ENCODE results near the gene MTG2. TPM values are rescaled to one million over a fixed set of nuclear protein-coding genes. Genes with fewer than 3 reads are reported as not detected.
A peak's percentile ranks its signal among the peaks of the same experiment; 100 is the strongest.
"Not testable (repeated sequence)": the region's sequence is repeated elsewhere in the genome, so short reads cannot be mapped to it uniquely, and the experiment has no call there.

The MTG2 gene
- total and polyA plus RNA-seq, 2 of the 8 experiments (the other 6 are each of a cell fraction or from before 2014, with no cell fraction given): 14.4 to 22.8 TPM

DNA sequence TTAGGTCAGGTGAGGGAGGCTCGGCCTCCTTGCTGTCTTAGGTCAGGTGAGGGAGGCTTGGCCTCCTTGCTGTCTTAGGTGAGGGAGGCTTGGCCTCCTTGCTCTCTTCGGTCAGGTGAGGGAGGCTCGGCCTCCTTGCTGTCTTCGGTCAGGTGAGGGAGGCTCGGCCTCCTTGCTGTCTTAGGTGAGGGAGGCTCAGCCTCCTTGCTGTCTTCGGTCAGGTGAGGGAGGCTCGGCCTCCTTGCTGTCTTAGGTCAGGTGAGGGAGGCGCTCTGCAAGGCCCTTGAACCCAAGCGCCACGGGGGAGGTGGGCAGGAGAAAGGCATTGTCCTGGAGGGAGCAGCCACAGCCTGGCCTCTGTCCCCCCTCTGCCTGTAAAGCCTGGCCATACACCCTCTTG, 34.4 kb upstream of the MTG2 start:
- CTCF ChIA-PET (ENCODE audit: partially characterized antibody); H2BK12ac ChIP-seq (ENCODE audit: low read depth, low read length); H4K91ac ChIP-seq (replicated peaks; ENCODE audit: insufficient read length, low read length); H3K14ac ChIP-seq (ENCODE audit: insufficient read length); H3K4me3 ChIP-seq (ENCODE audit: extremely low read depth in 1 of 4, insufficient read depth in 2 of 4, low read depth in 3 of 4, low read length in 4 of 4); H3K4me2 ChIP-seq (ENCODE audit: insufficient read depth in 1 of 2, low read depth in 2 of 2, low read length in 2 of 2); H2BK5ac ChIP-seq (ENCODE audit: low read depth, low read length); DNase-seq (ENCODE audit: low read depth in 1 of 2, low spot score in 2 of 2); H3K27ac ChIP-seq (ENCODE audit: low read depth, low read length); H2BK15ac ChIP-seq (ENCODE audit: low read length); H3K18ac ChIP-seq (ENCODE audit: extremely low read depth, low read length); H3K23me2 ChIP-seq (ENCODE audit: low read depth, low read length); FAIRE-seq; H4K8ac ChIP-seq (ENCODE audit: extremely low read depth, insufficient read depth, low read length); H3K9ac ChIP-seq (replicated peaks in 1 of 4; ENCODE audit: extremely low read depth in 1 of 4, low read depth in 3 of 4, low read length in 3 of 4); H2BK120ac ChIP-seq (replicated peaks; ENCODE audit: low read depth, low read length); H3K27me3 ChIP-seq (replicated peaks in 1 of 4; ENCODE audit: control insufficient read depth in 3 of 4, extremely low read depth in 1 of 4, insufficient read depth in 3 of 4, low read length in 3 of 4); H3K56ac ChIP-seq (replicated peaks; ENCODE audit: insufficient read length, low read depth, low read length); H3K4ac ChIP-seq (replicated peaks; ENCODE audit: insufficient read length, low read depth, low read length); H2AFZ ChIP-seq (ENCODE audit: low read length); H3K9me3 ChIP-seq (ENCODE audit: insufficient read depth in 2 of 2, low read depth in 1 of 2, low read length in 1 of 2); H4K5ac ChIP-seq (ENCODE audit: insufficient read length, low read depth, low read length); H2BK20ac ChIP-seq (ENCODE audit: low read length); H3K23ac ChIP-seq (ENCODE audit: insufficient read length): not testable (repeated sequence)
- Histone ChIP-seq H2AK5ac (ENCODE audit: low read depth, low read length) (peak overlapping the region; percentile 95; the same call in 1 of the 2 replicates), H3K79me1 (ENCODE audit: low read depth, low read length) (peaks cover 51% of the 10 kb centered on the region), H4K20me1 (replicated peaks in 1 of 2; ENCODE audit: control insufficient read depth in 1 of 2, insufficient read depth in 2 of 2, low read length in 2 of 2) (peaks cover 50 to 55% of the 10 kb centered on the region in 2 experiments), H3K36me3 (ENCODE audit: control insufficient read depth in 2 of 4, insufficient read depth in 4 of 4, low read length in 3 of 4) (peaks cover 0 to 11% (median 8%) of the 10 kb centered on the region in 4 experiments; a peak in 6 of 8 replicates), H3K4me1 (replicated peaks in 1 of 4; ENCODE audit: control insufficient read depth in 3 of 4, insufficient read depth in 4 of 4, low read length in 3 of 4) (peaks cover 0 to 19% (median 8%) of the 10 kb centered on the region in 4 experiments; a peak in 6 of 7 replicates), H3K79me2 (ENCODE audit: control insufficient read depth in 1 of 2, insufficient read depth in 2 of 2, low read length in 2 of 2) (peaks cover 58 to 93% of the 10 kb centered on the region in 2 experiments)
- POLR2A ChIA-PET (ENCODE audit: partially characterized antibody): interaction anchor here (0.7 to 1.0 kb wide), 3 partner anchors 8 to 137 kb away, joined by 3 to 4 read pairs (median 3); no protein-coding TSS in a partner anchor
- WGBS, 2 experiments (ENCODE audit: extremely low coverage in 1 of 2, insufficient coverage in 1 of 2, insufficient read length in 1 of 2, insufficient replicate concordance in 2 of 2, low coverage in 1 of 2, low lambda C conversion rate in 2 of 2, missing lambda C conversion rate in 1 of 2): 89% methylated on average over 9 of the region's 10 CpGs; no CpG with 5 or more reads in 1 of the 2 experiments
